Breast epithelium (tissue), 4 donors: ENCODE results near the gene SCUBE2. TPM values are rescaled to one million over a fixed set of nuclear protein-coding genes. Genes with fewer than 3 reads are reported as not detected.

Experiments
- DNase-seq, 2 donors: peaks; one replicate each; pipeline ENCODE4 v3.0.0-alpha.2; 2019; ENCODE audit warnings: low spot score in 2 of 2
- H3K27ac ChIP-seq, 2 donors: fragments of 200-600 bp; sonication (generic) in 1 of 2; one replicate each; pipeline ENCODE4 v1.5.1; 2016 to 2019; ENCODE audit warnings: mild to moderate bottlenecking in 1 of 2
- H3K27me3 ChIP-seq, 2 donors: fragments of 200-600 bp; sonication (generic) in 1 of 2; one replicate each; pipeline versions ENCODE4 v1.5.1 to v1.6.0; 2017 to 2019; ENCODE audit warnings: control low read depth in 1 of 2, mild to moderate bottlenecking in 1 of 2
- H3K36me3 ChIP-seq: fragments of 200-600 bp; one replicate; pipeline ENCODE4 v1.5.1; 2019
- H3K4me1 ChIP-seq, 2 donors: fragments of 200-600 bp; sonication (generic); one replicate each; pipeline ENCODE4 v1.5.1; 2016 to 2019; ENCODE audit warnings: control low read depth in 1 of 2
- H3K4me3 ChIP-seq, 3 donors: fragments of 200-600 bp; sonication (generic); 1 replicate in 2 of 3; 2 replicates in 1 of 3; pipeline ENCODE4 v1.5.1; 2016 to 2019; ENCODE audit warnings: mild to moderate bottlenecking in 3 of 3, moderate library complexity in 2 of 3
- H3K9me3 ChIP-seq, 2 donors: fragments of 200-600 bp; sonication (generic) in 1 of 2; one replicate each; pipeline ENCODE4 v1.5.1; 2016 to 2019; ENCODE audit warnings: control low read depth in 1 of 2
- POLR2A ChIP-seq: fragments of 450-650 bp; IDR thresholded peaks from one replicate; pipeline ENCODE4 v1.6.1; 2016; ENCODE audit warnings: antibody characterized with exemption, mild to moderate bottlenecking, moderate library complexity
- POLR2AphosphoS5 ChIP-seq, 3 donors: sonication (generic); formaldehyde crosslinking; IDR thresholded peaks; one replicate each; pipeline ENCODE4 v1.6.1; 2017; ENCODE audit warnings: antibody characterized with exemption in 3 of 3
- intact Hi-C: fragments of 100-400 bp; cut with DNase I; formaldehyde crosslinking; loops from one replicate; pipeline ENCODE4 v1.15.1; 2023; ENCODE audit warnings: low total_unique reads
- total RNA-seq, 3 donors: library from RNA; depleted of rRNA; stranded (reverse); fragments of >200 nt; gene quantifications; one replicate each; pipeline ENCODE4 v1.1.0, GENCODE V29; 2016
- TF ChIP-seq, protein P1 (sequence below), 3 donors: fragments of 450-650 bp; IDR thresholded peaks; one replicate each; pipeline ENCODE4 v1.5.1; 2016 to 2017; ENCODE audit warnings: antibody characterized with exemption in 3 of 3, mild to moderate bottlenecking in 3 of 3, moderate library complexity in 3 of 3

SCUBE2 gene
- total RNA-seq, 3 donors from 2014 or later, result 35.7 to 139 (median 78.7) TPM

GRCh38 chr11:8971924-8972316, 119.5 kb downstream of the SCUBE2 start:
- DNase-seq, result no peak
- Histone ChIP-seq H3K4me1 (no peaks in the 10 kb centered on the region), H3K36me3 (no peaks in the 10 kb centered on the region), H3K27me3 (no peaks in the 10 kb centered on the region), H3K27ac (no peak overlapping the region), H3K9me3 (no peaks in the 10 kb centered on the region), H3K4me3 (no peak overlapping the region)
- no peak for TF ChIP-seq POLR2AphosphoS5 (IDR thresholded peaks at IDR 0.05)
- TF ChIP-seq POLR2A, result no peak
- TF ChIP-seq, protein P1, sequence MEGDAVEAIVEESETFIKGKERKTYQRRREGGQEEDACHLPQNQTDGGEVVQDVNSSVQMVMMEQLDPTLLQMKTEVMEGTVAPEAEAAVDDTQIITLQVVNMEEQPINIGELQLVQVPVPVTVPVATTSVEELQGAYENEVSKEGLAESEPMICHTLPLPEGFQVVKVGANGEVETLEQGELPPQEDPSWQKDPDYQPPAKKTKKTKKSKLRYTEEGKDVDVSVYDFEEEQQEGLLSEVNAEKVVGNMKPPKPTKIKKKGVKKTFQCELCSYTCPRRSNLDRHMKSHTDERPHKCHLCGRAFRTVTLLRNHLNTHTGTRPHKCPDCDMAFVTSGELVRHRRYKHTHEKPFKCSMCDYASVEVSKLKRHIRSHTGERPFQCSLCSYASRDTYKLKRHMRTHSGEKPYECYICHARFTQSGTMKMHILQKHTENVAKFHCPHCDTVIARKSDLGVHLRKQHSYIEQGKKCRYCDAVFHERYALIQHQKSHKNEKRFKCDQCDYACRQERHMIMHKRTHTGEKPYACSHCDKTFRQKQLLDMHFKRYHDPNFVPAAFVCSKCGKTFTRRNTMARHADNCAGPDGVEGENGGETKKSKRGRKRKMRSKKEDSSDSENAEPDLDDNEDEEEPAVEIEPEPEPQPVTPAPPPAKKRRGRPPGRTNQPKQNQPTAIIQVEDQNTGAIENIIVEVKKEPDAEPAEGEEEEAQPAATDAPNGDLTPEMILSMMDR (IDR thresholded peaks at IDR 0.05), result no peak
- intact Hi-C loops, result no loop called here

GRCh38 chr11:8971196-8971923, 120.0 kb downstream of the SCUBE2 start:
- intact Hi-C loops, result no loop called here
- Histone ChIP-seq H3K27ac (no peak overlapping the region), H3K4me1 (no peaks in the 10 kb centered on the region), H3K27me3 (no peaks in the 10 kb centered on the region), H3K4me3 (no peak overlapping the region), H3K36me3 (no peaks in the 10 kb centered on the region), H3K9me3 (no peaks in the 10 kb centered on the region)
- TF ChIP-seq, protein P1 (IDR thresholded peaks at IDR 0.05), result no peak
- TF ChIP-seq POLR2AphosphoS5 (IDR thresholded peaks at IDR 0.05), result no peak
- no peak for TF ChIP-seq POLR2A
- DNase-seq, result no peak

Other genes starting within 250 kb of the SCUBE2 start
- gene AKIP1, start 180.4 kb downstream of the SCUBE2 start, total RNA-seq, result 10 to 100 TPM; 19.2 to 29.0 (median 27.5) TPM
- not detected for gene C11orf16, start 158.7 kb downstream of the SCUBE2 start, total RNA-seq
- not detected for gene ASCL3, start 148.6 kb downstream of the SCUBE2 start, total RNA-seq
- 10 to 100 TPM; 37.1 to 68.8 (median 47.5) TPM for gene TMEM9B, start 127.2 kb downstream of the SCUBE2 start, total RNA-seq
- gene NRIP3, start 87.6 kb downstream of the SCUBE2 start, total RNA-seq, result 10 to 100 TPM in 1 of 3 donors, 1 to 10 TPM in 1, under 1 TPM in 1; 0.96 to 14.5 (median 3.6) TPM
- gene DENND5A, start 173.8 kb upstream of the SCUBE2 start, total RNA-seq, result 100 to 1,000 TPM in 2 of 3 donors, 10 to 100 TPM in 1; 63.5 to 124 (median 118) TPM
- gene TMEM41B, start 223.0 kb upstream of the SCUBE2 start, total RNA-seq, result 10 to 100 TPM; 19.2 to 42.3 (median 38.0) TPM